DOHH2 (cell line): Measurements from ENCODE around the gene LUC7L3.

Source experiments
- H3F3A ChIP-seq: fragments of 200-600 bp; sonication (generic), shearing (Covaris generic); 2 replicates; pipeline ENCODE4 v1.6.0; 2016; ENCODE audit warnings: antibody characterized with exemption, mild to moderate bottlenecking; ENCODE audit not compliant: control insufficient read depth, insufficient read depth
- H3K27ac ChIP-seq: fragments of 200-600 bp; sonication (generic); 2 replicates; pipeline ENCODE4 v1.5.1; 2014; ENCODE audit warnings: low read depth, mild to moderate bottlenecking, low read length, moderate library complexity
- H3K27me3 ChIP-seq: fragments of 200-600 bp; sonication (generic); 2 replicates; pipeline ENCODE4 v1.6.1; 2014; ENCODE audit warnings: mild to moderate bottlenecking, low read length, mixed read lengths; ENCODE audit not compliant: control insufficient read depth
- H3K36me3 ChIP-seq: fragments of 200-600 bp; sonication (generic); 2 replicates; pipeline ENCODE4 v1.6.1; 2014; ENCODE audit warnings: mild to moderate bottlenecking, low read length, moderate library complexity, mixed read lengths; ENCODE audit not compliant: control insufficient read depth
- H3K4me1 ChIP-seq: fragments of 200-600 bp; sonication (generic); 2 replicates; pipeline ENCODE4 v1.6.1; 2014; ENCODE audit warnings: mild to moderate bottlenecking, low read length, mixed read lengths; ENCODE audit not compliant: control insufficient read depth
- H3K4me2 ChIP-seq: fragments of 200-600 bp; sonication (generic); 2 replicates; pipeline ENCODE4 v1.6.0; 2014; ENCODE audit warnings: mild to moderate bottlenecking, low read length, moderate library complexity
- H3K4me3 ChIP-seq: fragments of 200-600 bp; sonication (generic); 2 replicates; pipeline ENCODE4 v1.5.1; 2014; ENCODE audit warnings: mild to moderate bottlenecking, low read length, mixed read lengths
- H3K79me2 ChIP-seq: fragments of 200-600 bp; sonication (generic); 2 replicates; pipeline ENCODE4 v1.6.1; 2014; ENCODE audit warnings: mild to moderate bottlenecking, low read length, mixed read lengths; ENCODE audit not compliant: control insufficient read depth
- H3K9me2 ChIP-seq: fragments of 200-600 bp; sonication (generic); replicated peaks from 2 replicates; pipeline ENCODE4 v1.6.1; 2014; ENCODE audit warnings: mild to moderate bottlenecking, low read length, mixed read lengths; ENCODE audit not compliant: control insufficient read depth
- H3K9me3 ChIP-seq: fragments of 200-600 bp; sonication (generic); 2 replicates; pipeline ENCODE4 v1.6.1; 2014; ENCODE audit warnings: antibody characterized with exemption, low read length, mixed read lengths; ENCODE audit not compliant: control insufficient read depth, insufficient read depth
- H4K20me1 ChIP-seq: fragments of 200-600 bp; sonication (generic); 2 replicates; pipeline ENCODE4 v1.6.0; 2014; ENCODE audit warnings: low read depth, mild to moderate bottlenecking, antibody characterized with exemption, low read length, moderate library complexity; ENCODE audit not compliant: control insufficient read depth, insufficient read depth
- EZH2phosphoT487 ChIP-seq: fragments of 200-600 bp; sonication (generic); IDR thresholded peaks from 2 replicates; pipeline ENCODE4 v1.6.1; 2017; ENCODE audit warnings: borderline replicate concordance, mild to moderate bottlenecking, antibody characterized with exemption, low read length, moderate library complexity, mixed read lengths
- TF ChIP-seq, protein P1 (sequence below): fragments of 200-600 bp; sonication (generic); IDR thresholded peaks from one replicate; pipeline ENCODE4 v1.5.1; 2014; ENCODE audit warnings: antibody characterized with exemption, mild to moderate bottlenecking, low read depth, low read length; ENCODE audit not compliant: poor library complexity, severe bottlenecking

LUC7L3 gene

DNA sequence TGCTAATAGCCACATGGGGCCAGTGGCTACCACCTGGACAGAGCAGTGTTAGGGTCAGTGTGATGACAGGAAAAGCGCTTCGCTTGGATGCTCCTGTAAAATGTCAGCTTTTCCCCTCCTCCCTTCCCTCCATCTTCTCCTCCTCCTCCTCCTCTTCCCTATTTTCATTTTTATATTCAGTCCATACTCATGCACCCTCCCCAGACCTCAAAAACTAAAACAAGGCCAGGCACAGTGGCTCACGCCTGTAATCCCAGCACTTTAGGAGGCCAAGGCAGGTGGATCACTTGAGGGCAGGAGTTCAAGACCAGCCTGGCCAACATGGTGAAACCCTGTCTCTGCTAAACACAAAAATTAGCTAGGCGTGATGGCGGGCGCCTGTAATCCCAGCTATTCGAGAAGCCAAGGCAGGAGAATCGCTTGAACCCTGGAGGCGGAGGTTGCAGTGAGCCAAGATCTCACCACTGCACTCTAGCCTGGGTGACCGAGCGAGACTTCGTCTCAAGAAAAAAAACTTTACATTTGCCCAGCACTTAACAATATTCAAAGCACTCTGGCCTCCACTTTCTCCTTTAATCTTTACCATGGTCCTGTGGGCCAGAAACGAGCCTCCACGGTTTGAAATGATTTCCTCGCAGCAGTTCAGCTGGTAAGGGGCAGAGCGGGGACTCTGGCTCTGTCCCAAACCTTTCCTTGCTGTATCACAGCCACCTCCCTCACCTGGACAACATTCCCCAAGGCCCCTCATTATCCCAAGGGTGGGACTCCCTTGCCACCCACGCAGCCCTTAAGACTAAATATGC is 33.5 kb upstream of the LUC7L3 start:
- Histone ChIP-seq H3F3A (no peaks in the 10 kb centered on the region), H3K27ac (no peak overlapping the region), H3K36me3 (no peaks in the 10 kb centered on the region)

DNA sequence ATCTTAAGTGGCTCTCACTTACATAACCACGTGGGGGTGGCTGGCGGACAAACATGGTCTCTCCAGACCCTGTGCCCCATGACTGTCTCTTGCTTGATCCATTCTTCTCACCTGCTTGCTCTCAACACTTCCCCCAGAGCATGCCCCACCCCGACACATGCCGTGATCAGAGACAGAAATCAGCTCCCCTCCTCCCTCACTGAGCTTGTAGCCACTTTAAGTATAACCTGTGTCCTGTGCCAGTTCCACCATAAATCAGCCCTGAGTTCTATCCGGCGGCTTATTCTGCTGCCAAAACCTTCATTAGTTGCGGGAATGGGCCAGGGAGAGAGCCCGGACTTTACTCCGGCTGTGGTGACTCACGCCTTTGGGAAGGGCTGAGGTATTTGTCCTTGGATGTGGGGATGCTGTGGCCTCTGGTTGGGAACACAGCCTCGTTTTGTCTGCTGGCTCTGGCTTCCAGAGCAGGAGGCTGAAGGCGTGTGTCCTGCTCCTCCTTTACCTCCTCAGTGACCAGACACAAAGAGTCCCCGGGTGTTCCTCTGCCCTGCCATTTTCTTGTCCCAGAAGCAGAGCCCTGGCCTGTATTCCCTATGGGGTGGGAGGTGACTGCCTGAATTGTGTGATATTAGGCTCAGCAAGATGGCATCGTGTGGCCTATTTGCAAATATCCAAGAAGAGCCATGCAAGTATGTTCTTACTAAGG is 32.8 kb upstream of the LUC7L3 start:
- peaks cover 5% of the 10 kb centered on the region; the same call in 1 of the 2 replicates for H3K27me3 ChIP-seq
- H3K27ac ChIP-seq = no peak overlapping the region
- H4K20me1 ChIP-seq = no peaks in the 10 kb centered on the region
- TF ChIP-seq, protein P1, sequence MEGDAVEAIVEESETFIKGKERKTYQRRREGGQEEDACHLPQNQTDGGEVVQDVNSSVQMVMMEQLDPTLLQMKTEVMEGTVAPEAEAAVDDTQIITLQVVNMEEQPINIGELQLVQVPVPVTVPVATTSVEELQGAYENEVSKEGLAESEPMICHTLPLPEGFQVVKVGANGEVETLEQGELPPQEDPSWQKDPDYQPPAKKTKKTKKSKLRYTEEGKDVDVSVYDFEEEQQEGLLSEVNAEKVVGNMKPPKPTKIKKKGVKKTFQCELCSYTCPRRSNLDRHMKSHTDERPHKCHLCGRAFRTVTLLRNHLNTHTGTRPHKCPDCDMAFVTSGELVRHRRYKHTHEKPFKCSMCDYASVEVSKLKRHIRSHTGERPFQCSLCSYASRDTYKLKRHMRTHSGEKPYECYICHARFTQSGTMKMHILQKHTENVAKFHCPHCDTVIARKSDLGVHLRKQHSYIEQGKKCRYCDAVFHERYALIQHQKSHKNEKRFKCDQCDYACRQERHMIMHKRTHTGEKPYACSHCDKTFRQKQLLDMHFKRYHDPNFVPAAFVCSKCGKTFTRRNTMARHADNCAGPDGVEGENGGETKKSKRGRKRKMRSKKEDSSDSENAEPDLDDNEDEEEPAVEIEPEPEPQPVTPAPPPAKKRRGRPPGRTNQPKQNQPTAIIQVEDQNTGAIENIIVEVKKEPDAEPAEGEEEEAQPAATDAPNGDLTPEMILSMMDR = no peak
- TF ChIP-seq EZH2phosphoT487 = no peak
- H3K79me2 ChIP-seq = no peaks in the 10 kb centered on the region
- H3F3A ChIP-seq = peaks cover 6% of the 10 kb centered on the region; the same call in 1 of the 2 replicates
- no peaks in the 10 kb centered on the region for H3K36me3 ChIP-seq
- H3K4me1 ChIP-seq = no peaks in the 10 kb centered on the region
- H3K9me3 ChIP-seq = no peaks in the 10 kb centered on the region
- H3K4me3 ChIP-seq = no peak overlapping the region
- no peaks in the 10 kb centered on the region for H3K9me2 ChIP-seq
- no peak overlapping the region for H3K4me2 ChIP-seq

More for the DNA sequence above, 33.5 kb upstream of the LUC7L3 start:
- no peak for TF ChIP-seq EZH2phosphoT487
- Histone ChIP-seq H3K4me1 (no peaks in the 10 kb centered on the region), H3K79me2 (no peaks in the 10 kb centered on the region), H4K20me1 (no peaks in the 10 kb centered on the region), H3K4me2 (no peak overlapping the region), H3K9me2 (no peaks in the 10 kb centered on the region), H3K9me3 (no peaks in the 10 kb centered on the region), H3K27me3 (peaks cover 12% of the 10 kb centered on the region), H3K4me3 (no peak overlapping the region)

- peaks cover 9% of the 10 kb centered on the region; the same call in 1 of the 2 replicates for H3F3A ChIP-seq
- no peaks in the 10 kb centered on the region for H3K79me2 ChIP-seq
- no peaks in the 10 kb centered on the region for H3K4me1 ChIP-seq
- H3K27me3 ChIP-seq = peaks cover 2% of the 10 kb centered on the region; the same call in 1 of the 2 replicates
- H3K4me2 ChIP-seq = no peak overlapping the region
- H3K9me2 ChIP-seq = no peaks in the 10 kb centered on the region
- H3K4me3 ChIP-seq = no peak overlapping the region
- H3K27ac ChIP-seq = no peak overlapping the region
- peaks cover 3% of the 10 kb centered on the region for H3K36me3 ChIP-seq
- TF ChIP-seq, protein P1 = no peak
- no peak for TF ChIP-seq EZH2phosphoT487
- no peaks in the 10 kb centered on the region for H4K20me1 ChIP-seq
- H3K9me3 ChIP-seq = no peaks in the 10 kb centered on the region
Observed at GRCh38 chr17:50687200-50688066, 32.0 kb upstream of the LUC7L3 start.
